ENCODE results near the gene LHFPL3.

- TF ChIP-seq, protein P1, sequence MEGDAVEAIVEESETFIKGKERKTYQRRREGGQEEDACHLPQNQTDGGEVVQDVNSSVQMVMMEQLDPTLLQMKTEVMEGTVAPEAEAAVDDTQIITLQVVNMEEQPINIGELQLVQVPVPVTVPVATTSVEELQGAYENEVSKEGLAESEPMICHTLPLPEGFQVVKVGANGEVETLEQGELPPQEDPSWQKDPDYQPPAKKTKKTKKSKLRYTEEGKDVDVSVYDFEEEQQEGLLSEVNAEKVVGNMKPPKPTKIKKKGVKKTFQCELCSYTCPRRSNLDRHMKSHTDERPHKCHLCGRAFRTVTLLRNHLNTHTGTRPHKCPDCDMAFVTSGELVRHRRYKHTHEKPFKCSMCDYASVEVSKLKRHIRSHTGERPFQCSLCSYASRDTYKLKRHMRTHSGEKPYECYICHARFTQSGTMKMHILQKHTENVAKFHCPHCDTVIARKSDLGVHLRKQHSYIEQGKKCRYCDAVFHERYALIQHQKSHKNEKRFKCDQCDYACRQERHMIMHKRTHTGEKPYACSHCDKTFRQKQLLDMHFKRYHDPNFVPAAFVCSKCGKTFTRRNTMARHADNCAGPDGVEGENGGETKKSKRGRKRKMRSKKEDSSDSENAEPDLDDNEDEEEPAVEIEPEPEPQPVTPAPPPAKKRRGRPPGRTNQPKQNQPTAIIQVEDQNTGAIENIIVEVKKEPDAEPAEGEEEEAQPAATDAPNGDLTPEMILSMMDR (IDR thresholded peaks at IDR 0.05; ENCODE audit: borderline replicate concordance, extremely low read depth, low read length, poor library complexity, severe bottlenecking), result no peak
- TF ChIP-seq EZH2 (IDR thresholded peaks at IDR 0.05; ENCODE audit: borderline replicate concordance, low read depth, low read length, severe bottlenecking), result no peak
Measured at GRCh38 chr7:104943502-104944343, 615.3 kb downstream of the LHFPL3 start.
